B cell (primary cell): Measurements from ENCODE around the gene UNC119B.

Experiments
- CTCF ChIP-seq: fragments of 200-600 bp; IDR thresholded peaks from one replicate; pipeline ENCODE4 v1.8.0; 2022; ENCODE audit warnings: antibody characterized with exemption, mild to moderate bottlenecking
- EZH2 ChIP-seq: IDR thresholded peaks from 2 replicates; pipeline ENCODE4 v1.6.1; 2012; ENCODE audit warnings: borderline replicate concordance, low read depth, mild to moderate bottlenecking, moderate library complexity, low read length; ENCODE audit not compliant: insufficient read depth, poor library complexity, severe bottlenecking

GRCh38 chr12:120685522-120685921 is 24.7 kb upstream of the UNC119B start:
- TF ChIP-seq CTCF (no peak), EZH2 (no peak)
